HCT116 (cell line): ENCODE data around the gene RNU7-1. TPM values are rescaled to one million over a fixed set of nuclear protein-coding genes. Genes with fewer than 3 reads are reported as not detected.

Experiments used
- ATAC-seq: fragments of 200-7000 bp; cut with Tn5 transposase; 2 replicates; pipeline ENCODE4 v1.9.1; 2020; ENCODE audit warnings: mild to moderate bottlenecking, moderate library complexity
- BruUV-seq: library from RNA; stranded (reverse); fragments of 400-500 nt; replicated peaks from 2 replicates; lab custom pipeline; 2021; lab: Mats Ljungman, UMichigan
- CTCF ChIA-PET: fragments of 300-600 bp; sonication (Branson Sonifier 250); formaldehyde crosslinking; loops from one replicate; lab custom pipeline; 2021; ENCODE audit warnings: antibody characterized with exemption; lab: Charles Lee
- POLR2A ChIA-PET: fragments of 300-600, 350-600 bp; sonication (Branson Sonifier 250); formaldehyde crosslinking; loops from one replicate; lab custom pipeline; 2021; ENCODE audit warnings: antibody characterized with exemption; lab: Charles Lee
- RAD21 ChIA-PET, 2 experiments: fragments of 300-600 bp; sonication (Branson Sonifier 250); formaldehyde crosslinking; loops; one replicate each; lab custom pipeline; 2023; ENCODE audit warnings: low total read pairs in 2 of 2; ENCODE audit not compliant: uncharacterized antibody in 2 of 2, unreplicated experiment in 2 of 2, low non-redundant PET in 1 of 2; lab: Charles Lee
- DNase-seq: peaks from one replicate; pipeline ENCODE4 v3.0.0-alpha.2; 2010; ENCODE audit warnings: low read depth, low spot score
- H2AFZ ChIP-seq: fragments of 200-600 bp; shearing (Covaris generic), sonication (generic); 2 replicates; pipeline ENCODE4 v1.6.1; 2017; ENCODE audit warnings: low read depth, mixed run types, mixed read lengths, antibody characterized with exemption, low read length; ENCODE audit not compliant: poor library complexity, severe bottlenecking
- H3K27ac ChIP-seq: 2 replicates; pipeline ENCODE4 v1.5.1; 2012; ENCODE audit warnings: low read depth, low read length
- H3K27me3 ChIP-seq: fragments of 200-600 bp; sonication (generic); 2 replicates; pipeline ENCODE4 v1.6.1; 2016; ENCODE audit warnings: mixed run types, low read length, mixed read lengths; ENCODE audit not compliant: insufficient read depth
- H3K36me3 ChIP-seq, 2 experiments: fragments of 200-500 bp in 1 of 2; fragments of 200-600 bp in 1 of 2; sonication (Bioruptor generic) in 1 of 2; sonication (generic) in 1 of 2; 2 replicates each; pipeline versions ENCODE4 v1.5.1 to v1.6.1; 2014 to 2016; ENCODE audit warnings: low read length in 2 of 2, inconsistent platforms in 1 of 2, mixed read lengths in 1 of 2, mixed run types in 1 of 2; ENCODE audit not compliant: insufficient read depth in 2 of 2, control insufficient read depth in 1 of 2
- H3K4me1 ChIP-seq, 2 experiments: fragments of 200-600 bp in 1 of 2; sonication (generic) in 1 of 2; 2 replicates each; pipeline versions ENCODE4 v1.5.1 to v1.6.1; 2012 to 2017; ENCODE audit warnings: low read length in 2 of 2, inconsistent platforms in 1 of 2, mild to moderate bottlenecking in 1 of 2, mixed read lengths in 1 of 2, mixed run types in 1 of 2, moderate library complexity in 1 of 2; ENCODE audit not compliant: insufficient read depth in 2 of 2, control insufficient read depth in 1 of 2
- H3K4me2 ChIP-seq: fragments of 200-600 bp; sonication (generic); 2 replicates; pipeline ENCODE4 v1.6.1; 2017; ENCODE audit warnings: mixed run types, low read length, mixed read lengths
- H3K4me3 ChIP-seq, 2 experiments: fragments of 200-600 bp in 1 of 2; sonication (generic) in 1 of 2; replicated peaks in 1 of 2; 2 replicates each; pipeline ENCODE4 v1.5.1; 2011 to 2016; ENCODE audit warnings: low read length in 2 of 2, control low read depth in 1 of 2, low read depth in 1 of 2, mild to moderate bottlenecking in 1 of 2, mixed read lengths in 1 of 2, mixed run types in 1 of 2
- H3K79me2 ChIP-seq: fragments of 200-600 bp; sonication (generic); 2 replicates; pipeline ENCODE4 v1.6.1; 2017; ENCODE audit warnings: mild to moderate bottlenecking, mixed run types, low read length, moderate library complexity, mixed read lengths; ENCODE audit not compliant: insufficient read depth
- H3K9ac ChIP-seq: fragments of 200-600 bp; sonication (generic); 2 replicates; pipeline ENCODE4 v1.6.1; 2016; ENCODE audit warnings: low read length, mixed read lengths
- H3K9me2 ChIP-seq: fragments of 200-600 bp; sonication (generic), shearing (Covaris generic); 2 replicates; pipeline ENCODE4 v1.6.1; 2017; ENCODE audit warnings: mixed run types, mild to moderate bottlenecking, moderate library complexity; ENCODE audit not compliant: insufficient read depth
- H3K9me3 ChIP-seq, 2 experiments: fragments of 200-500 bp in 1 of 2; fragments of 200-600 bp in 1 of 2; sonication (Bioruptor generic) in 1 of 2; sonication (generic) in 1 of 2; 2 replicates each; pipeline ENCODE4 v1.6.1; 2014 to 2017; ENCODE audit warnings: low read length in 2 of 2, mixed read lengths in 2 of 2, inconsistent platforms in 1 of 2, low read depth in 1 of 2, mild to moderate bottlenecking in 1 of 2, mixed run types in 1 of 2, moderate library complexity in 1 of 2; ENCODE audit not compliant: control insufficient read depth in 1 of 2, insufficient read depth in 1 of 2
- H4K20me1 ChIP-seq: fragments of 200-600 bp; sonication (generic), shearing (Covaris generic); 2 replicates; pipeline ENCODE4 v1.6.1; 2017; ENCODE audit warnings: mixed run types, mild to moderate bottlenecking, moderate library complexity; ENCODE audit not compliant: insufficient read depth
- CEBPB ChIP-seq: IDR thresholded peaks from 2 replicates; pipeline ENCODE4 v1.6.1; 2012; ENCODE audit warnings: low read depth
- CTCF ChIP-seq, 3 experiments: fragments of 200-600 bp in 1 of 3; sonication (generic) in 1 of 3; IDR thresholded peaks in 2 of 3; conservative IDR thresholded peaks in 1 of 3; 2 replicates each; pipeline ENCODE4 v1.5.1; 2012 to 2017; ENCODE audit warnings: low read depth in 2 of 3, low read length in 2 of 3, antibody characterized with exemption in 1 of 3, borderline replicate concordance in 1 of 3, control low read depth in 1 of 3, mild to moderate bottlenecking in 1 of 3, mixed read lengths in 1 of 3, mixed run types in 1 of 3, moderate library complexity in 1 of 3; ENCODE audit not compliant: insufficient read depth in 1 of 3
- EGR1 ChIP-seq: IDR thresholded peaks from 2 replicates; pipeline ENCODE4 v1.6.1; 2012; ENCODE audit warnings: low read depth
- EZH2phosphoT487 ChIP-seq: fragments of 200-600 bp; IDR thresholded peaks from 2 replicates; pipeline ENCODE4 v1.6.1; 2018; ENCODE audit warnings: antibody characterized with exemption, borderline replicate concordance
- JUND ChIP-seq: IDR thresholded peaks from 2 replicates; pipeline ENCODE4 v1.6.1; 2012
- POLR2A ChIP-seq: IDR thresholded peaks from 2 replicates; pipeline ENCODE4 v1.7.0; 2011; ENCODE audit warnings: borderline replicate concordance; ENCODE audit not compliant: insufficient read depth, insufficient read length; ENCODE audit errors: extremely low read depth
- POLR2AphosphoS5 ChIP-seq: IDR thresholded peaks from 2 replicates; pipeline ENCODE4 v1.6.1; 2011; ENCODE audit warnings: mild to moderate bottlenecking, low read depth, low read length, moderate library complexity
- RAD21 ChIP-seq: IDR thresholded peaks from 2 replicates; pipeline ENCODE4 v1.6.1; 2012; ENCODE audit warnings: low read depth, mild to moderate bottlenecking
- REST ChIP-seq: IDR thresholded peaks from 2 replicates; pipeline ENCODE4 v1.6.1; 2012; ENCODE audit warnings: low read depth
- SP1 ChIP-seq: IDR thresholded peaks from 2 replicates; pipeline ENCODE4 v1.6.1; 2012; ENCODE audit warnings: low read depth
- SRF ChIP-seq: IDR thresholded peaks from 2 replicates; pipeline ENCODE4 v1.6.1; 2012; ENCODE audit warnings: low read depth
- YY1 ChIP-seq: IDR thresholded peaks from 2 replicates; pipeline ENCODE4 v1.6.1; 2011; ENCODE audit warnings: low read length, low read depth, moderate library complexity, mild to moderate bottlenecking; ENCODE audit not compliant: insufficient replicate concordance; ENCODE audit errors: extremely low read depth
- ZBTB33 ChIP-seq: IDR thresholded peaks from 2 replicates; pipeline ENCODE4 v1.6.1; 2011; ENCODE audit warnings: mild to moderate bottlenecking, low read length, moderate library complexity; ENCODE audit not compliant: insufficient replicate concordance; ENCODE audit errors: extremely low read depth
- ZFX ChIP-seq: fragments of 450-650 bp; IDR thresholded peaks from 2 replicates; pipeline ENCODE4 v1.6.1; 2017
- ZNF274 ChIP-seq: fragments of 200-500 bp; sonication (Bioruptor generic); IDR thresholded peaks from 2 replicates; pipeline ENCODE4 v1.6.1; 2014; ENCODE audit warnings: mild to moderate bottlenecking, low read depth, low read length, inconsistent platforms
- intact Hi-C: fragments of 100-400 bp; cut with micrococcal nuclease; formaldehyde crosslinking; loops from 2 replicates; pipeline ENCODE4 v1.10.0; 2022
- total RNA-seq: library from RNA; stranded (reverse); gene quantifications from one replicate; pipeline ENCODE4 v1.2.1, GENCODE V29; 2021; ENCODE audit not compliant: unreplicated experiment

RNU7-1 gene
- total RNA-seq, 1 experiment from 2014 or later: not detected

DNA sequence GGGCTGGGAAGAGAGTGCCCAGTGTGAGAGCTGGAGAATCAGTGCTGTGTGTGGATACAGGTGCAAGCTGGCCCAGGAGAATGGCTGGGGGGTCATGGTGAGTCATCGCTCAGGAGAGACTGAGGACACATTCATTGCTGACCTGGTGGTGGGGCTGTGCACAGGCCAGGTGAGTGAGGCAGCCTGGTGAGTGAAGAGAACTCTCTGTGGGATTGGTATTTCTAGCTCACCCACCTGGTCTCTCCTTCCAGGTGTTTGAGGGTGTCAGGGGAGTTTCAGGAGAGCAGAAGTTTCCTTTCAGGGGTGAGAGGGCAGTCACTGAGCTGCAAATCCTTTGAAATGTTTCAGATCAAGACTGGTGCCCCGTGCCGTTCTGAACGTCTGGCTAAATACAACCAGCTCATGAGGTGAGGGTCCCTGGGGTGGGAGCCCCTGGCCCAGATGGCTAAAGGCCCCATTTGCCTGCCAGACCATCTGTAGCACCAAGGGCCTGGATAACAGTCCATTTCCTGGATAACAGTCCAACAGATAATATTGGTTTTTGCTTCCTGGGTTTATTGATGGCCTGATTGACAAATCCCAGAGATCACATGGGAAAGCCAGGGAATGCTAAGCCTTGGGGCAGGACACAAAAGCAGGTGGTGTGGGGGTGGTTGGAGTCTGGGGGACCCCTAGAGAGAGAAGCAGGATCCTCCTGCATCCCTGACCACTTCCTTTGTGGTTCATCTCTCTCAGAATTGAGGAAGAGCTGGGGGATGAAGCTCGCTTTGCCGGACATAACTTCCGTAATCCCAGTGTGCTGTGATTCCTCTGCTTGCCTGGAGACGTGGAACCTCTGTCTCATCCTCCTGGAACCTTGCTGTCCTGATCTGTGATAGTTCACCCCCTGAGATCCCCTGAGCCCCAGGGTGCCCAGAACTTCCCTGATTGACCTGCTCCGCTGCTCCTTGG, 21.3 kb upstream of the RNU7-1 start:
- Histone ChIP-seq H3K4me2 (no peak overlapping the region), H2AFZ (no peak overlapping the region), H4K20me1 (no peaks in the 10 kb centered on the region), H3K4me3 (no peak overlapping the region), H3K9me2 (no peaks in the 10 kb centered on the region), H3K27ac (no peak overlapping the region), H3K36me3 (peaks cover 3 to 9% of the 10 kb centered on the region in 2 experiments; a peak in 1 of 4 replicates), H3K4me1 (peaks cover 18 to 46% of the 10 kb centered on the region in 2 experiments), H3K27me3 (no peaks in the 10 kb centered on the region), H3K9ac (no peak overlapping the region), H3K79me2 (peaks cover 7% of the 10 kb centered on the region), H3K9me3 (no peaks in the 10 kb centered on the region)
- POLR2A ChIA-PET: interaction anchor here (2.7 kb wide), 1 partner anchor 22 kb away, joined by 7 read pairs; the partner anchor contains the start of genes C12orf57 and RNU7-1
- no peak for DNase-seq
- RAD21 ChIA-PET: interaction anchor here in 1 of 2 experiments (0.6 kb wide), 1 partner anchor 174 kb away, joined by 3 read pairs; no protein-coding TSS in a partner anchor
- intact Hi-C loops: no loop called here
- CTCF ChIA-PET: interaction anchor here (1.0 to 1.4 kb wide), 2 partner anchors 31 to 87 kb away, joined by 3 read pairs; no protein-coding TSS in a partner anchor
- BruUV-seq: no TSS peak
- TF ChIP-seq CTCF (IDR thresholded peaks at IDR 0.05 in 2 of 3, conservative IDR thresholded peaks at IDR 0.05 in 1 of 3; ENCODE audit: borderline replicate concordance in 1 of 3, insufficient read depth in 1 of 3, low read depth in 2 of 3, low read length in 2 of 3) (no peak), YY1 (no peak), ZNF274 (no peak), POLR2A (no peak), ZBTB33 (no peak), CEBPB (no peak), REST (no peak), ZFX (no peak), POLR2AphosphoS5 (no peak), SRF (no peak), JUND (no peak), EGR1 (no peak), EZH2phosphoT487 (no peak), SP1 (no peak), RAD21 (no peak)
- ATAC-seq: no peak
